Measurements from ENCODE around the gene ZNF358. TPM values are rescaled to one million over a fixed set of nuclear protein-coding genes. Genes with fewer than 3 reads are reported as not detected.

The ZNF358 gene
- total RNA-seq = 34.9 TPM

DNA sequence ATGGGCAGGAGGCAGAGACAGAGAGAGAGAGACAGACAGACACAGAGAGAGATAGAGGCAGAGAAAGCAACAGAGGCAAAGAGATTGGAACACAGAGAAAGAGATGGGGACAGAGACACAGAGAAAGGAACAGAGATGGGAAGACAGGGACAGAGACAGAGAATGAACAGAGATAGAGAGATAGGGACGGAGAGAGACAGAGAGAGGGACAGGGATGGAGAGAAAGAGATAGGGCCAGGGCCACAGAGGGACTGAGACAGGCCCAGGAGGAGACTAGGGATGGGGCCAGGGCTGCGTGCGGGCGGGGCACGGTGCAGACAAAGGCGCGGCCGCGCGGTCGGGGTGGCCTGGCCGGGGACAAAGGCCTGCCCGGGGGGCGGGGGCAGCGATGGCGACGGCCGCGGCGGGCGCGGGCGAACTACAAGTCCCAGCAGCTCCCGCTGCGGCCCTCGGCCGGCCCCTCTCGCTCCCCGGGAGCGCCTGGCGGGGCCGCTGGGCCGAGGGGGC, at the start of gene ZNF358:
ZNF358 (plus strand) TSS at position 459 of the 507 bp plus-strand sequence. CDS start 3,140 bp downstream, outside the sequence.

DNA sequence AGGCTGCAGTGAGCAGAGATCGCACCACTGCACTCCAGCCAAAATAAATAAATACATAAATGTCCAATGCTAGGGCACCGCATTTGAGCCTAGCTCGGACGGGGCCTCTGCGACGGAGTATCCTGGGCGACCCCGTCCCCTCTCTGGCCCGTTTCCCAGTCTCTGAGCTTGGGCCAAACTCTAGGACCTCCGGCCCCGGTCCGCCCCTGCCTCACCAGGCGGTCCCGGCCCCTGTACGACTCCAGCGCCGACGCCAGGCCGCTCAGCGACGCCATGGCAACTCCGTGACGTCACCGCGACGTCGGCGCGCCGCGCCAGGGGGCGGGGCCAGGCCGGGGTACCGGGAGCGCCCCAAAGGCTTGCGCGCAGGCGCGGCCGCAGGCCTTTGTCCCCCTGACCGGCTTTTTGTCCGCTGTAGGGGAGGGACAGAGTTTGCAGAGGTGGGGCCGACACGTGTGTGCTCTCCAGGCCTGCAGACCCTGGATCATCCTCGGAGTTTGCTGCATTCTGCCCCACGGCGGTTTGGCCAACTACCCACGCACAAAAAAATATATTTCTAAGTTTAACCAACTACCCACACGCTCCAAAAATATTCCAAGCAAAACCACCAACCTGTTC, 27.1 kb upstream of the ZNF358 start, which contains the start of gene PEX11G:
PEX11G (minus strand) TSS at position 300 of the 618 bp plus-strand sequence; CDS start at position 275, 25 bp downstream.

DNA sequence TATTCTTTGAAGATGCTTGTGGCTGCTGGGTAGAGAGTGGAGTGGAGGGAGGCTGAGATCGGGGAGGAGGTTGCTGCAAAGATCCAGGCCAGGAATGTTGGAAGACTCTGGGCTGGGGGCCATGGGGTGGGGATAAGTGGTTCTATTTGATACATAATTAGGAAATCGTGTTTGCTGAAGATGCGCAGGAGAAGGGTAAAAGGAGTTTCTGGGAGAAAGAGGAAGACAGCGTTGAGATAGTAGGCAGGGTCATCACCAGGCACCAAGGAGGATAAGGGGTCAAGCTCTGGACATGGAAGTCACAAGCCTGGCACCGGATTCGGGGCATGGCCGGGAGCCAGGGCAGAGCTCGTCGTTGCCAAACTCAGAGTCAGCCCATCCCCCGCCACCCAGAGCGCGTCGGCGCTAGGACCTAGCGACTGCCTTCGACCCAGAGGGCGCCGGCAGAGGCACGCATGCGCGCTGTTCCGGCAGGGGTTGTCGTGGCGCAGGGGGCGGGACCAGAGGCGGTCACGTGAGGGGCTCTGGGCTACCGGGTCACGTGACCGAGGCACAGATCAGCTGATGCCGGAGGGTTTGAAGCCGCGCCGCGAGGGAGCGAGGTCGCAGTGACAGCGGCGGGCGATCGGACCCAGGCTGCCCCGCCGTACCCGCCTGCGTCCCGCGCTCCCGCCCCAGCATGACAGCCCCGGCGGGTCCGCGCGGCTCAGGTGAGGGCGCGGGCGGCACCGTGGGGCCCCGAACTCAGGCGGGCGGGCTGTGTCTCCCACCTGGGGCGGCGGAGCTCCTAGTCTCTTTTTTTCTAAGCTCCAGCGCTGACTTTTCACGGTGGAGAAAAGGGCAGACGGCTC, 6.4 kb downstream of the ZNF358 start, which contains the start of gene MCOLN1:
MCOLN1 (plus strand) TSS at position 553 of the 851 bp plus-strand sequence; CDS start at position 680, 127 bp downstream.

DNA sequence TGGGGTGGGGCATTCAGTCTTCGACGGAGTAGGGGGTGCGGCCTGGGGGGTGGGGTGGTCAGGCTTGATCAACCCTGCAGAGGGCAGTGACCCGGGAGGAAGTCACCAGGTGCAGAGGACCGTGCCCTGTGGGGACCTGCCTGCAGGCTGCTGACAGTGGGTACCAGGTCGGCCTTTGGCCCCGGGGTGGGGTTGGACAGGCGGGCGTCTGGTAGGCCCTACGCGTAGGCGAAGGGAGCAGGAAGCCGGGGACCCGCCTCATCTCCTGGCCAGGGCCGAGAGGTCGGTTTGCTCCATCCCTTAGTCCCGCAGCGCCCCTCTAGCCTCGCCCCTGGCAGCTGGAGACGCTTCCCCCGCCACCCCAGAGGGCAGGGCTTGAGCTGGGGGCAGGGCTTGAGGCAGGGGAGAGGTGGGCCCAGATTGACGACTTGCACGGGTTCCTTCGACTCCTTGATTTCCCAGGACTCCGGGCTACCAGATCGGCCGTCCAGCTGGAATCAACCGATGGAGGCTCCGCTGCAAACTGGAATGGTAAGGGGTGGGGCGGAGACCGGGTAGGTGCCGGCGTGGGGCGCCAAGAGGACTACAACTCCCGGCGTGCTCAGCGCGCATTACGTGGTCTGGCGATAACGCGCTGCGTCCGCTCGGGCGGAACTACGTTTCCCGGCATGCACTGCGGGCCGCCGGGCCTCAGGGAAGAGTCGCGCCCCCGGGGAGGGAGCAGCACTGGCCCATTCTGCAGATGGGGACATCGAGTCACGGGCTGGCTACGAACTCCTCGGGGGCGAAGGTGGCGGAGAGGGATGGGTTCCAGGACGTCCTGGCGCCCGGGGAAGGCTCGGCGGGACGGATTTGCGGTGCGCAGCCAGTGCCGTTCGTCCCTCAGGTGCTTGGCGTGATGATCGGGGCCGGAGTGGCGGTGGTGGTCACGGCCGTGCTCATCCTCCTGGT, 19.4 kb downstream of the ZNF358 start, which contains the start of gene PNPLA6:
PNPLA6 (plus strand) TSS at position 671 of the 951 bp plus-strand sequence; CDS start at position 743, 72 bp downstream.

Small RNAs within 50 kb of the gene (small RNA-seq; reads per million reads assigned to genes)
- not detected for gene AC008878.2 (ENCODE audit: low replicate concordance)

Other genes starting within 250 kb of the ZNF358 start
- 85.7 TPM for gene INSR, start 221.7 kb upstream of the ZNF358 start, total RNA-seq
- gene ARHGEF18, start 167.2 kb upstream of the ZNF358 start, total RNA-seq = 38.8 TPM
- 4.7 TPM for gene PEX11G, start 27.1 kb upstream of the ZNF358 start, total RNA-seq
- gene MCOLN1, start 6.5 kb downstream of the ZNF358 start, total RNA-seq = 21.1 TPM
- 52.2 TPM for gene PNPLA6, start 19.6 kb downstream of the ZNF358 start, total RNA-seq
- 13.0 TPM for gene CAMSAP3, start 79.8 kb downstream of the ZNF358 start, total RNA-seq
- 61.0 TPM for gene XAB2, start 113.4 kb downstream of the ZNF358 start, total RNA-seq
- 22.0 TPM for gene PET100, start 113.7 kb downstream of the ZNF358 start, total RNA-seq
- not detected for gene PCP2, start 117.6 kb downstream of the ZNF358 start, total RNA-seq
- gene STXBP2, start 121.0 kb downstream of the ZNF358 start, total RNA-seq = 55.6 TPM
- 6.5 TPM for gene RETN, start 152.9 kb downstream of the ZNF358 start, total RNA-seq
- 0.64 TPM for gene MCEMP1, start 161.0 kb downstream of the ZNF358 start, total RNA-seq
- gene TRAPPC5, start 164.7 kb downstream of the ZNF358 start, total RNA-seq = 66.3 TPM
- gene FCER2, start 186.0 kb downstream of the ZNF358 start, total RNA-seq = 0.23 TPM
- gene CLEC4G, start 216.0 kb downstream of the ZNF358 start, total RNA-seq = 0.29 TPM
- 4.8 TPM for gene CD209, start 231.4 kb downstream of the ZNF358 start, total RNA-seq
- 2.7 TPM for gene CLEC4M, start 247.1 kb downstream of the ZNF358 start, total RNA-seq